Sigmoid colon (tissue), 3 donors: ENCODE measurements around the gene FZR1.

Experiments used
- POLR2A ChIP-seq, 2 donors: fragments of 450-650 bp; IDR thresholded peaks; one replicate each; pipeline ENCODE4 v1.6.1; 2016; ENCODE audit warnings: antibody characterized with exemption in 2 of 2, mild to moderate bottlenecking in 2 of 2, moderate library complexity in 2 of 2
- TF ChIP-seq, protein P1 (sequence below), 4 experiments: fragments of 450-650 bp in 3 of 4; fragments of 200-600 bp in 1 of 4; IDR thresholded peaks; one replicate each; pipeline ENCODE4 v1.5.1; 2016 to 2019; ENCODE audit warnings: antibody characterized with exemption in 4 of 4, mild to moderate bottlenecking in 3 of 4, moderate library complexity in 2 of 4

DNA sequence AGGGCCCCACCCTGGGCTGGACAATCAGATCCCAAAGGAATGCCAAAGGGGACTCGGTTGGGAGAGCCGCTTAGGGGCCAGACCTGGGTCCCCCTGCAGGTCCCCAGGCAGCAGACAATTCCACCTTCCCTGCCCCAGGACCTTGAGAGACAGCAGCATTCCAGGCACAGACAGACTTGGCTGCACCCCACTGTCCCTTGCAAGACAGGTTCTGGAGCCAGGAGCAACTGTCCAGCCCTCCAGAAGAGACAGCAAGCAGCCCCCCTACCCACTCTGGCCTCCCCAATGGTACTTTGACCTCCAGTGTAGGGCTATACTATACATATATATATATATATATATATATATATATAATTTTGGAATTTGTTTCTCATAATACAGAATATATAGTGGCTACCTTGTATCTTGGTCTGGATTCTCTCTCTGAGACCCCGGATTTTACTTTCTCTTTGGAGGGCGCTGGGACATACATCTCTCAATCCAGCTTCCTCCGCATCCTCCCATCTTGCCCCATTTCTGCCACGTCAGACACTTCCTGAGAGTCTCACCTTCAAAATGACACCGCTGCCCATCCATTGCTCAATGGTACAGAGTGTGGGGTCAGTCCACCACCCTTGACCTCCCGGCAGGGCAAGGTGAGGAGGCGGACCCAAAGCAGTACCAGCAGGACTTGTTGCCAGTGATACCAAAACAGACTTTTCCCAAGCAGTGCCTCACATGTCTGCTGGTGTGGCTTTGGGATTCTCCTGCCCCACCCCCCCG is 38.5 kb upstream of the FZR1 start:
- TF ChIP-seq, protein P1, sequence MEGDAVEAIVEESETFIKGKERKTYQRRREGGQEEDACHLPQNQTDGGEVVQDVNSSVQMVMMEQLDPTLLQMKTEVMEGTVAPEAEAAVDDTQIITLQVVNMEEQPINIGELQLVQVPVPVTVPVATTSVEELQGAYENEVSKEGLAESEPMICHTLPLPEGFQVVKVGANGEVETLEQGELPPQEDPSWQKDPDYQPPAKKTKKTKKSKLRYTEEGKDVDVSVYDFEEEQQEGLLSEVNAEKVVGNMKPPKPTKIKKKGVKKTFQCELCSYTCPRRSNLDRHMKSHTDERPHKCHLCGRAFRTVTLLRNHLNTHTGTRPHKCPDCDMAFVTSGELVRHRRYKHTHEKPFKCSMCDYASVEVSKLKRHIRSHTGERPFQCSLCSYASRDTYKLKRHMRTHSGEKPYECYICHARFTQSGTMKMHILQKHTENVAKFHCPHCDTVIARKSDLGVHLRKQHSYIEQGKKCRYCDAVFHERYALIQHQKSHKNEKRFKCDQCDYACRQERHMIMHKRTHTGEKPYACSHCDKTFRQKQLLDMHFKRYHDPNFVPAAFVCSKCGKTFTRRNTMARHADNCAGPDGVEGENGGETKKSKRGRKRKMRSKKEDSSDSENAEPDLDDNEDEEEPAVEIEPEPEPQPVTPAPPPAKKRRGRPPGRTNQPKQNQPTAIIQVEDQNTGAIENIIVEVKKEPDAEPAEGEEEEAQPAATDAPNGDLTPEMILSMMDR (IDR thresholded peaks at IDR 0.05): no peak
- no peak for TF ChIP-seq POLR2A (IDR thresholded peaks at IDR 0.05)
